Measurements from ENCODE around the gene KCNJ6.

The KCNJ6 gene

GRCh38 chr21:37579356-37579755 lies 336.9 kb downstream of the KCNJ6 start:
- no peak for TF ChIP-seq CTCF (IDR thresholded peaks at IDR 0.05)

- no peak for TF ChIP-seq CTCF (IDR thresholded peaks at IDR 0.05)
These were observed 337.7 kb downstream of the KCNJ6 start for GRCh38 chr21:37578471-37579126.

GRCh38 chr21:37575580-37575979 lies 340.7 kb downstream of the KCNJ6 start:
- TF ChIP-seq CTCF (IDR thresholded peaks at IDR 0.05), result no peak

- no peak for TF ChIP-seq CTCF (IDR thresholded peaks at IDR 0.05)
These were observed 341.5 kb downstream of the KCNJ6 start for GRCh38 chr21:37574751-37575150.

- TF ChIP-seq CTCF (IDR thresholded peaks at IDR 0.05), result no peak
These were observed 341.9 kb downstream of the KCNJ6 start for GRCh38 chr21:37574316-37574715.

- TF ChIP-seq CTCF (IDR thresholded peaks at IDR 0.05), result no peak
These were observed 344.8 kb downstream of the KCNJ6 start for GRCh38 chr21:37571442-37571841.

GRCh38 chr21:37568916-37569315 lies 347.3 kb downstream of the KCNJ6 start:
- TF ChIP-seq CTCF (IDR thresholded peaks at IDR 0.05), result no peak

GRCh38 chr21:37568415-37568814 lies 347.8 kb downstream of the KCNJ6 start:
- no peak for TF ChIP-seq CTCF (IDR thresholded peaks at IDR 0.05)

All from LNCAP (cell line).